Activated T-cell treated with anti-CD3 and anti-CD28 coated beads, Interleukin-2, amount 50 U/mL, for 24 hours (primary cell): ENCODE data around the gene NDUFB1.

Experiments used
- DNase-seq: peaks from one replicate; pipeline ENCODE4 v3.0.0-alpha.2; 2020
- H3K27ac Mint-ChIP-seq: 2 replicates; pipeline ENCODE4 v1.8.0; 2020; ENCODE audit warnings: mild to moderate bottlenecking, mixed read lengths
- H3K27me3 Mint-ChIP-seq: 2 replicates; pipeline ENCODE4 v1.8.0; 2020; ENCODE audit warnings: mixed read lengths
- H3K36me3 Mint-ChIP-seq: 2 replicates; pipeline ENCODE4 v1.8.0; 2020; ENCODE audit warnings: low read depth, mixed read lengths
- H3K4me1 Mint-ChIP-seq: 2 replicates; pipeline ENCODE4 v1.8.0; 2020; ENCODE audit warnings: low read depth, mixed read lengths
- H3K4me3 Mint-ChIP-seq: 2 replicates; pipeline ENCODE4 v1.8.0; 2020; ENCODE audit warnings: mild to moderate bottlenecking, moderate library complexity, mixed read lengths
- H3K9me3 Mint-ChIP-seq: 2 replicates; pipeline ENCODE4 v1.8.0; 2020; ENCODE audit warnings: mixed read lengths

Gene NDUFB1

GRCh38 chr14:92121670-92122350 is at the start of gene NDUFB1, which contains the start of gene CPSF2:
Gene NDUFB1, minus strand, starts transcription at chr14:92121706. Its CDS starts 4,069 bp downstream, at chr14:92117637.
Gene CPSF2, plus strand, starts transcription at chr14:92121969. Its CDS starts 9,016 bp downstream, at chr14:92130985.
- no peaks in the 10 kb centered on the region for H3K27me3 Mint-ChIP-seq
- H3K4me3 Mint-ChIP-seq = peak within 1 kb of the TSS; percentile 92
- H3K9me3 Mint-ChIP-seq = no peaks in the 10 kb centered on the region
- H3K4me1 Mint-ChIP-seq = peaks cover 42% of the 10 kb centered on the region
- peaks cover 82% of the 10 kb centered on the region for H3K36me3 Mint-ChIP-seq
- peak; percentile 91 for DNase-seq
- H3K27ac Mint-ChIP-seq = peak within 1 kb of the TSS; percentile 100

GRCh38 chr14:92164958-92165357 is 43.5 kb upstream of the NDUFB1 start:
- Mint-ChIP-seq H3K36me3 (peaks cover 87% of the 10 kb centered on the region), H3K4me3 (no peak overlapping the region), H3K9me3 (peaks cover 5% of the 10 kb centered on the region), H3K27ac (no peak overlapping the region), H3K4me1 (no peaks in the 10 kb centered on the region), H3K27me3 (no peaks in the 10 kb centered on the region)
- DNase-seq = no peak

GRCh38 chr14:92161521-92161920 is 40.0 kb upstream of the NDUFB1 start:
- Mint-ChIP-seq H3K36me3 (peaks cover 95% of the 10 kb centered on the region), H3K4me3 (no peak overlapping the region), H3K4me1 (peaks cover 5% of the 10 kb centered on the region), H3K9me3 (peaks cover 5% of the 10 kb centered on the region), H3K27me3 (no peaks in the 10 kb centered on the region), H3K27ac (no peak overlapping the region)
- no peak for DNase-seq

- Mint-ChIP-seq H3K36me3 (peaks cover 96% of the 10 kb centered on the region), H3K4me3 (no peak overlapping the region), H3K9me3 (peaks cover 5% of the 10 kb centered on the region), H3K4me1 (peaks cover 5% of the 10 kb centered on the region), H3K27ac (no peak overlapping the region), H3K27me3 (no peaks in the 10 kb centered on the region)
- DNase-seq = no peak
Measured at GRCh38 chr14:92160619-92161018, 39.1 kb upstream of the NDUFB1 start.

- peaks cover 90% of the 10 kb centered on the region for H3K36me3 Mint-ChIP-seq
- DNase-seq = no peak
Measured at GRCh38 chr14:92154283-92154942, 32.9 kb upstream of the NDUFB1 start.

GRCh38 chr14:92153581-92153980 is 32.1 kb upstream of the NDUFB1 start:
- Mint-ChIP-seq H3K4me1 (peaks cover 7% of the 10 kb centered on the region), H3K9me3 (no peaks in the 10 kb centered on the region), H3K27ac (no peak overlapping the region)

More at GRCh38 chr14:92154283-92154942, 32.9 kb upstream of the NDUFB1 start:
- H3K4me3 Mint-ChIP-seq = no peak overlapping the region
- H3K4me1 Mint-ChIP-seq = peaks cover 5% of the 10 kb centered on the region
- no peaks in the 10 kb centered on the region for H3K27me3 Mint-ChIP-seq
- no peak overlapping the region for H3K27ac Mint-ChIP-seq
- no peaks in the 10 kb centered on the region for H3K9me3 Mint-ChIP-seq

DNA sequence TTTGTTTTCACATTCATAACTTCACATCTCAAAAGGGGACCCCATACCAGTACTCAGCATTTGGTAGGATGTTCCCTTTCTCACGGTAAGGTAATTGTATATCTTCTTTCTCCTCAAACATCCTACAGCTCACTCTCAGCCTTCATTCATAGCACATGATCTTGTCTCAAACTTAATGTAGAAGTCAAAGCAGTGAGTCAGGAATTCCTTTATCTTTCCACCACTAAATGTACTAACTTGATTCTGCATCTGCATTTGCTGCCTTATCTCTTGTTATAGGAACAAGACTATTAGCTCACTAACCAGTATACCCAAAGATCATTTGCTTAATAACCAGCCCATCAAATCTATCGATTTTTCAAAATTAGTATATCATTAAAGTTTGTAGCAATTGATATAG is 23.2 kb upstream of the NDUFB1 start:
- Mint-ChIP-seq H3K27ac (no peak overlapping the region), H3K27me3 (no peaks in the 10 kb centered on the region), H3K9me3 (no peaks in the 10 kb centered on the region), H3K36me3 (peaks cover 91% of the 10 kb centered on the region), H3K4me3 (no peak overlapping the region), H3K4me1 (peaks cover 13% of the 10 kb centered on the region)
- no peak for DNase-seq

More at GRCh38 chr14:92153581-92153980, 32.1 kb upstream of the NDUFB1 start:
- no peaks in the 10 kb centered on the region for H3K27me3 Mint-ChIP-seq
- peaks cover 89% of the 10 kb centered on the region for H3K36me3 Mint-ChIP-seq
- no peak for DNase-seq
- H3K4me3 Mint-ChIP-seq = no peak overlapping the region

DNA sequence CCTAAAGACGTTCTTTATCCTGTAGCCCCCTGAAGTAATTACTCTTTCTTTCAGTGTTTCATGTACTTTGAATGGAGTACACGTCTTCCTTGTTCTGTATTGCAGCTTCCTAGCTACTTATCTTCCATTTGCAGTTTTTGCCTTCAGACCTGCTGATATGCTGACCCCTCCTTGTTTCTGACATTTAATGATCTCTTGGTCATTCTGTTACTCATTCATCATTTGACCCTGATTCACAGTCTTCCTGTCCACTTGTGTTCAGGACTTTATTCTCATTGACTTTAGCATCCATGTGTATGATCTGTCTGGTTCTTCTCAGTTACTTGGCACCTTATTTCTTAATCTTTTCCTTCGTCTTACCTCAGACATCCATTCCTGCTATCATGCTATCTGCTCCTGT is 22.5 kb upstream of the NDUFB1 start:
- Mint-ChIP-seq H3K4me1 (peaks cover 12% of the 10 kb centered on the region), H3K27ac (no peak overlapping the region), H3K4me3 (no peak overlapping the region), H3K36me3 (peaks cover 90% of the 10 kb centered on the region), H3K27me3 (no peaks in the 10 kb centered on the region), H3K9me3 (no peaks in the 10 kb centered on the region)
- DNase-seq = no peak

- Mint-ChIP-seq H3K4me1 (peaks cover 12% of the 10 kb centered on the region), H3K27me3 (no peaks in the 10 kb centered on the region), H3K27ac (no peak overlapping the region), H3K4me3 (no peak overlapping the region), H3K36me3 (peaks cover 91% of the 10 kb centered on the region), H3K9me3 (no peaks in the 10 kb centered on the region)
- DNase-seq = no peak
Measured at GRCh38 chr14:92143309-92143708, 21.8 kb upstream of the NDUFB1 start.

- H3K9me3 Mint-ChIP-seq = no peaks in the 10 kb centered on the region
- H3K4me1 Mint-ChIP-seq = peaks cover 14% of the 10 kb centered on the region
- no peaks in the 10 kb centered on the region for H3K27me3 Mint-ChIP-seq
- no peak overlapping the region for H3K4me3 Mint-ChIP-seq
- H3K27ac Mint-ChIP-seq = no peak overlapping the region
- peaks cover 89% of the 10 kb centered on the region for H3K36me3 Mint-ChIP-seq
- no peak for DNase-seq
Measured at GRCh38 chr14:92135269-92135668, 13.8 kb upstream of the NDUFB1 start.

GRCh38 chr14:92134456-92134855 is 12.9 kb upstream of the NDUFB1 start:
- no peak overlapping the region for H3K4me3 Mint-ChIP-seq
- H3K36me3 Mint-ChIP-seq = peaks cover 90% of the 10 kb centered on the region
- no peak overlapping the region for H3K27ac Mint-ChIP-seq

DNA sequence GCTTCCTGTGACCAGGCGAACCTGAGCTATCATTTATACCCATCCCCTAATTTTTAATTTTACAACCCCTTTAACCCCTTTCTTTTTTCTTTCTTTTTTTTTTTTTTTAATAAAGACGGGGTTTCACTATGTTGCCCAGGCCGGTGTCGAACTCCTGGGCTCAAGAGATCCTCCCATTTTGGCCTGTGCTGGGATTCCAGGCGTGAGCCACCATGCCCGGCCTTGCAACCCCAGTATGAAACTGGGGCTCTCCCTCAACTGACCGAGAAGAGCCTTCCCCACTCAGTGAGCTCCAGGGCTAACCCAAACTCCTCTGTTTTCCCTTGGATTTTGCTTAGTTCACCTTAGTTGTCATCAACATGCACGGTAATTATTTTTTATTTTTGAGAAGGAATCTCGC is 1.3 kb upstream of the NDUFB1 start:
- Mint-ChIP-seq H3K4me1 (peaks cover 51% of the 10 kb centered on the region), H3K27ac (peak overlapping the region; percentile 100), H3K36me3 (peaks cover 82% of the 10 kb centered on the region), H3K4me3 (peak overlapping the region; percentile 92), H3K27me3 (no peaks in the 10 kb centered on the region), H3K9me3 (no peaks in the 10 kb centered on the region)
- DNase-seq = no peak

More at GRCh38 chr14:92134456-92134855, 12.9 kb upstream of the NDUFB1 start:
- Mint-ChIP-seq H3K9me3 (no peaks in the 10 kb centered on the region), H3K4me1 (peaks cover 18% of the 10 kb centered on the region), H3K27me3 (no peaks in the 10 kb centered on the region)
- DNase-seq = no peak

GRCh38 chr14:92122351-92122677 is 808 bp upstream of the NDUFB1 start:
- H3K27me3 Mint-ChIP-seq = no peaks in the 10 kb centered on the region
- H3K9me3 Mint-ChIP-seq = no peaks in the 10 kb centered on the region
- DNase-seq = no peak
- H3K36me3 Mint-ChIP-seq = peaks cover 82% of the 10 kb centered on the region
- peak overlapping the region; percentile 100 for H3K27ac Mint-ChIP-seq
- peak overlapping the region; percentile 92 for H3K4me3 Mint-ChIP-seq
- peaks cover 47% of the 10 kb centered on the region for H3K4me1 Mint-ChIP-seq

DNA sequence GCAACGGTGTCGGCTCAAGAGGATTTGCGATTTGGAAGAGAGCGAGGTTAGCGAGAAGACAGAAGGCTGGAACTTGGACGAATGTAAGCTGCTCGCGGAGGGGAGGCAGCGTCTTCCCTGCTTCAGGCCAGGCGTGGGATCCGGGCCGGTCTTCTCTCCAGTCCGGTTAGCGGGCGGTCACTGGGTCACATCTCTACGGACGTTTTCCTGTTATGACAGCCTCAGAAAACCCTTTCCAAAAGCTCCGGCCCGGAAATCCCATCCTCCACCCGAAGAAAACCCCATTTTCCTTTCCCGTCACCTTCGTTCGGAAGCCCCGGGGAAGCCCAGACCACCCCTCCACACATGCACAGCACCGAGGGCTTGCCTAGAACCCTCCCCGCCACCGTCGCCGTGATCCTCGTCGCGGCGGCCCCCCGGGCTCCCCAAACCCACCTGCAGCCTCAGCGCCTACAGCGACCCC is 268 bp downstream of the NDUFB1 start:
- Mint-ChIP-seq H3K27ac (peak overlapping the region; percentile 100), H3K9me3 (no peaks in the 10 kb centered on the region), H3K4me3 (peak overlapping the region; percentile 92), H3K36me3 (peaks cover 80% of the 10 kb centered on the region), H3K4me1 (peaks cover 41% of the 10 kb centered on the region), H3K27me3 (no peaks in the 10 kb centered on the region)
- DNase-seq = no peak

DNA sequence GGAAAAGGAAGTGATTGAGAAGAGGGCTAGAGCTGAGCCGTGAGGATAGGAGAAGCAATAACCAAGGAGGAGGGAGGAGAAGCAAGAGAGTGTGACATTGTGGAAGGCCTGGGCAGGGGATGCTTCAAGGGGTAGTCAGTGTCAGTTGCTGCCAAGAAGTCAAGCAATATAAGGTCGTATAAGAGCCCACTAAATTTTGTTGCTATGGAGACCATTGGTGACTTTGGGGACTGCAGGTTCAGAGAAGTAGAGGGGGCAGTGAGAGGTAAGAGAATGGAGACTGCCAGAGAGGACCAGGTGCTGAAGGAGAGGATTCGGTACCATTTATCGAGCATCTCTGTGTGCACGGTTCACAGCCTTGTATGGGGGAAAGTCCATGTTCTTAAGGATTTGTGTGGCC is 12.0 kb downstream of the NDUFB1 start:
- Mint-ChIP-seq H3K27ac (no peak overlapping the region), H3K9me3 (no peaks in the 10 kb centered on the region), H3K36me3 (peaks cover 6% of the 10 kb centered on the region), H3K4me1 (peaks cover 30% of the 10 kb centered on the region), H3K4me3 (no peak overlapping the region), H3K27me3 (no peaks in the 10 kb centered on the region)
- no peak for DNase-seq
